ENCODE results near the gene CIAO2B. TPM values are rescaled to one million over a fixed set of nuclear protein-coding genes. Genes with fewer than 3 reads are reported as not detected.
A peak's percentile ranks its signal among the peaks of the same experiment; 100 is the strongest.

CIAO2B gene
- total RNA-seq, 1 experiment from 2014 or later, result 83.0 TPM

DNA sequence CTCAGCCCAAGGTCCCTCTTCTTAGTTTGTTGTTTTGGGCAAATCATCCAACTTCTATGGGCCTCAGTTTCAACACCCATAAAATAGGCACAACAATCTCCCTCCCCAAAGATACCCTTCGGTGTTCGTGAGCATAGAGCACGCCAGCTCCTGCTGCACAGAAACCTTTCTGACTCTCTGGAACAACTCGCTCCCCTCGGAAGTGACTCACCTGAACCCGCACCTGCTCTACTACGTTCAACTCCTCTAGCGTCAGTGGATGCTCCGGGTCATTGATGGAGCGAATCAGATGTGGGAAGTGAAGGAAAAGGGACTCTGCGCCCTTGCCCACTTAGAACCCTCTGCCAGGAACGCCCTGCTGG lies 445 bp downstream of the CIAO2B start:
- Histone ChIP-seq H4K8ac (replicated peaks; ENCODE audit: insufficient read length, low read depth, low read length) (no peak overlapping the region), H3K27ac (ENCODE audit: insufficient read length, low read depth, low read length) (no peak overlapping the region), H2AK5ac (ENCODE audit: insufficient read length, low read length) (no peak overlapping the region), H3T11ph (ENCODE audit: low read length) (no peak overlapping the region), H3K4me2 (ENCODE audit: insufficient read depth, insufficient read length, low read length) (peak overlapping the region; percentile 95), H3K18ac (ENCODE audit: insufficient read length, low read depth, low read length) (no peak overlapping the region), H3K27me3 (ENCODE audit: insufficient read depth, low read length) (no peaks in the 10 kb centered on the region), H3K79me1 (ENCODE audit: insufficient read depth, low read depth, low read length, poor library complexity, severe bottlenecking) (no peaks in the 10 kb centered on the region), H4K20me1 (ENCODE audit: control insufficient read depth, insufficient read depth, insufficient read length) (no peaks in the 10 kb centered on the region), H2BK12ac (ENCODE audit: insufficient read length, low read depth, low read length) (no peak overlapping the region), H2BK120ac (ENCODE audit: low read depth, low read length, poor library complexity, severe bottlenecking) (no peak overlapping the region), H2AFZ (ENCODE audit: low read length) (no peak overlapping the region), H3K23ac (ENCODE audit: insufficient read length, low read depth, low read length) (no peak overlapping the region), H4K91ac (ENCODE audit: insufficient read length, low read depth, low read length) (no peak overlapping the region), H3K14ac (ENCODE audit: insufficient read depth, low read length) (no peak overlapping the region), H2BK15ac (ENCODE audit: low read depth, low read length) (no peak overlapping the region), H3K9me3 (ENCODE audit: control insufficient read depth, low read depth, low read length) (no peaks in the 10 kb centered on the region), H3K4me1 (ENCODE audit: insufficient read depth, low read length) (no peaks in the 10 kb centered on the region), H3K9ac (ENCODE audit: extremely low read depth, insufficient read length, low read length) (peak overlapping the region; percentile 66), H2BK5ac (ENCODE audit: insufficient read length, low read length) (no peak overlapping the region), H4K5ac (ENCODE audit: insufficient read length, low read depth, low read length) (no peak overlapping the region), H3K56ac (ENCODE audit: insufficient read length, low read depth, low read length) (no peak overlapping the region), H2BK20ac (ENCODE audit: low read depth, low read length, poor library complexity, severe bottlenecking) (no peak overlapping the region), H3K23me2 (ENCODE audit: insufficient read length, low read depth, low read length, poor library complexity, severe bottlenecking) (peaks cover 16% of the 10 kb centered on the region), H3K4ac (ENCODE audit: low read depth, low read length) (no peak overlapping the region), H3K79me2 (ENCODE audit: insufficient read depth, low read length) (no peaks in the 10 kb centered on the region)
- no peaks in the 10 kb centered on the region for H3K27me3 Mint-ChIP-seq (ENCODE audit: low read depth)
- H3K4me3 Mint-ChIP-seq, result peak overlapping the region; percentile 96 to 97
- H3K27ac Mint-ChIP-seq, result peak overlapping the region; percentile 18 to 95 (median 79); a peak in 4 of 7 replicates
- no CpG with 5 or more reads among the region's 12 CpGs for WGBS (ENCODE audit: extremely low coverage, insufficient read length, low lambda C conversion rate)
- no peak for DNase-seq
- H3K4me1 Mint-ChIP-seq, result peaks cover 13 to 27% of the 10 kb centered on the region in 2 experiments
- no peak for TF ChIP-seq CTCF (conservative IDR thresholded peaks at IDR 0.05)
- H3K9me3 Mint-ChIP-seq, result no peaks in the 10 kb centered on the region
- peaks cover 5 to 20% (median 6%) of the 10 kb centered on the region in 3 experiments for H3K36me3 Mint-ChIP-seq (ENCODE audit: insufficient read depth in 1 of 3, low read depth in 3 of 3)
